ENCODE data around the gene PTPRN2. TPM values are rescaled to one million over a fixed set of nuclear protein-coding genes. Genes with fewer than 3 reads are reported as not detected.

PTPRN2 gene
- total and polyA plus RNA-seq, 2 donors (not counting 3 experiments of a cell fraction or from before 2014, with no cell fraction given) = 0.62 to 0.88 TPM

DNA sequence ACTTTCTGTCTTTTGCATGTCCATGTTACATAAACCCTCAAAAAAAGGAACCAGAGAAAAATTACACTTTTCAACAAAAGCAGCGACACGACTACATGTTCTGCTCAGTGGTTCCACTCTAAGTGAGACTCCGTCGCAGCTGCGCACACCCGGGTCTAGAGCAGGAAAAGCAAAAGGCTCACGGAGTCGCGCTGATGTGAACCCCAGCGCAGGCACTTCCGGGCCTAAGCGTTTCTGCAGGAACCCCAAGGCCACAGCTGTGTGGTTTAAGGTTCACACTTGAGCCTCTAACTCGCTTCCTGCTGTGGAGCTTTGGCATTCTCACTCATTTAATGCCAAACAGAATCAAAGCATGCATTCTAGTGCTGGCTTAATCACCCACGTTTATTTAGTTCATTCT, 1010.6 kb downstream of the PTPRN2 start:
- Histone ChIP-seq H3K79me2 (ENCODE audit: control insufficient read depth, insufficient read depth, low read length) (no peaks in the 10 kb centered on the region), H3K4me1 (ENCODE audit: control insufficient read depth, extremely low read depth, insufficient read depth, low read length) (no peaks in the 10 kb centered on the region), H3K9me1 (replicated peaks; ENCODE audit: control insufficient read depth, extremely low read depth, insufficient read depth, low read length) (no peaks in the 10 kb centered on the region), H3K27me3 (ENCODE audit: control insufficient read depth in 2 of 2, insufficient read depth in 2 of 2, low read length in 2 of 2) (no peaks in the 10 kb centered on the region), H3K36me3 (ENCODE audit: control insufficient read depth in 2 of 2, extremely low read depth in 1 of 2, insufficient read depth in 2 of 2, low read length in 2 of 2) (no peaks in the 10 kb centered on the region), H3K27ac (ENCODE audit: insufficient read depth, low read depth, low read length) (no peak overlapping the region), H3K4me3 (replicated peaks in 1 of 3; ENCODE audit: insufficient read depth in 1 of 3, low read depth in 1 of 3, low read length in 3 of 3) (no peak overlapping the region), H4K20me1 (replicated peaks; ENCODE audit: control insufficient read depth, extremely low read depth, insufficient read depth, low read length) (no peaks in the 10 kb centered on the region), H3K4me2 (ENCODE audit: insufficient read depth, low read length) (no peak overlapping the region), H3K9ac (replicated peaks; ENCODE audit: extremely low read depth, insufficient read depth, low read length) (no peak overlapping the region), H2AFZ (ENCODE audit: low read depth, low read length) (no peak overlapping the region), H3K9me3 (replicated peaks; ENCODE audit: control insufficient read depth, insufficient read depth, low read length) (no peaks in the 10 kb centered on the region)
- BruUV-seq (replicated peaks) = no TSS peak
- intact Hi-C loops (cut with micrococcal nuclease) = no loop called here
- CTCF ChIA-PET = no interaction called here
- FAIRE-seq (no peak), DNase-seq (ENCODE audit: low read depth, low spot score) (no peak)
- no peak for TF ChIP-seq GATA2 (IDR thresholded peaks at IDR 0.05; ENCODE audit: insufficient read depth, insufficient read length, low read depth, low read length)
- TF ChIP-seq POLR2AphosphoS5 (IDR thresholded peaks at IDR 0.05; ENCODE audit: insufficient read depth, low read depth, low read length) = no peak
- TF ChIP-seq, protein P1, sequence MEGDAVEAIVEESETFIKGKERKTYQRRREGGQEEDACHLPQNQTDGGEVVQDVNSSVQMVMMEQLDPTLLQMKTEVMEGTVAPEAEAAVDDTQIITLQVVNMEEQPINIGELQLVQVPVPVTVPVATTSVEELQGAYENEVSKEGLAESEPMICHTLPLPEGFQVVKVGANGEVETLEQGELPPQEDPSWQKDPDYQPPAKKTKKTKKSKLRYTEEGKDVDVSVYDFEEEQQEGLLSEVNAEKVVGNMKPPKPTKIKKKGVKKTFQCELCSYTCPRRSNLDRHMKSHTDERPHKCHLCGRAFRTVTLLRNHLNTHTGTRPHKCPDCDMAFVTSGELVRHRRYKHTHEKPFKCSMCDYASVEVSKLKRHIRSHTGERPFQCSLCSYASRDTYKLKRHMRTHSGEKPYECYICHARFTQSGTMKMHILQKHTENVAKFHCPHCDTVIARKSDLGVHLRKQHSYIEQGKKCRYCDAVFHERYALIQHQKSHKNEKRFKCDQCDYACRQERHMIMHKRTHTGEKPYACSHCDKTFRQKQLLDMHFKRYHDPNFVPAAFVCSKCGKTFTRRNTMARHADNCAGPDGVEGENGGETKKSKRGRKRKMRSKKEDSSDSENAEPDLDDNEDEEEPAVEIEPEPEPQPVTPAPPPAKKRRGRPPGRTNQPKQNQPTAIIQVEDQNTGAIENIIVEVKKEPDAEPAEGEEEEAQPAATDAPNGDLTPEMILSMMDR (IDR thresholded peaks at IDR 0.05; ENCODE audit: extremely low read depth in 1 of 2, insufficient read depth in 1 of 2, low read depth in 1 of 2, low read length in 2 of 2) = no peak
- no peak for TF ChIP-seq JUN (IDR thresholded peaks at IDR 0.05; ENCODE audit: borderline replicate concordance, insufficient read depth, insufficient read length, low read depth)
- TF ChIP-seq POLR2A (IDR thresholded peaks at IDR 0.05; ENCODE audit: low read depth, low read length) = no peak
- no peak for TF ChIP-seq FOS (IDR thresholded peaks at IDR 0.05; ENCODE audit: borderline replicate concordance, insufficient read depth, low read length)
- dilution Hi-C loops (cut with MboI; ENCODE audit: extremely low pct_ligation_motif_present, low sequenced_read_pairs) = no loop called here
- POLR2A ChIA-PET = no interaction called here

DNA sequence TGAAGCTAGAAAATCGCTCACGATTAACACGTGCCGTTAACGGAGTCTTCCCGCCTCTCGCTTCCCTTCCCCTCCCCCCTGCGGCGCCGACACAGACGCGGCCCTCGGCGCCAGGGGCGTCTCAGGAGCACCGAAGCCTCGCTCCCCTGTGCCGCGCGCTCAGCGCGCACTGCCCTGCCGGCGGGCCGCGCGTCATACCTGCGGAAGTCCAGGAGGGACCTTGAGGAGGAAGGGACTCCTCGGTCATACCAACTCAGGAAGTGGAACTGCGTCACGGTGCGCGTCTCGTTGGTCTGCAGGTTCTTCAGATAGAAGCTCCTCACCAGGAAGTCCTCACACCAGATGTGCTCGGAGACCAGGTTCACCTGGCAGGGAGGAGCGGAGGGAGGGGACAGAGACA, 1011.2 kb downstream of the PTPRN2 start:
- TF ChIP-seq, protein P2, sequence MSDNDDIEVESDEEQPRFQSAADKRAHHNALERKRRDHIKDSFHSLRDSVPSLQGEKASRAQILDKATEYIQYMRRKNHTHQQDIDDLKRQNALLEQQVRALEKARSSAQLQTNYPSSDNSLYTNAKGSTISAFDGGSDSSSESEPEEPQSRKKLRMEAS (IDR thresholded peaks at IDR 0.05; ENCODE audit: insufficient read depth, insufficient read length) = no peak
- TF ChIP-seq, protein P1 (IDR thresholded peaks at IDR 0.05; ENCODE audit: extremely low read depth in 1 of 2, insufficient read depth in 1 of 2, low read depth in 1 of 2, low read length in 2 of 2) = no peak
- no peak for TF ChIP-seq FOS (IDR thresholded peaks at IDR 0.05; ENCODE audit: borderline replicate concordance, insufficient read depth, low read length)
- TF ChIP-seq JUN (IDR thresholded peaks at IDR 0.05; ENCODE audit: borderline replicate concordance, insufficient read depth, insufficient read length, low read depth) = no peak
- TF ChIP-seq EZH2 (IDR thresholded peaks at IDR 0.05; ENCODE audit: borderline replicate concordance, low read depth, low read length, severe bottlenecking) = no peak
- no peak for TF ChIP-seq MYC (IDR thresholded peaks at IDR 0.05; ENCODE audit: low read depth, low read length)
- no peak for TF ChIP-seq POLR2A (IDR thresholded peaks at IDR 0.05; ENCODE audit: low read depth, low read length)
- TF ChIP-seq POLR2AphosphoS5 (IDR thresholded peaks at IDR 0.05; ENCODE audit: insufficient read depth, low read depth, low read length) = no peak
- TF ChIP-seq GATA2 (IDR thresholded peaks at IDR 0.05; ENCODE audit: insufficient read depth, insufficient read length, low read depth, low read length) = no peak
- FAIRE-seq (no peak), DNase-seq (ENCODE audit: low read depth, low spot score) (no peak)
- intact Hi-C loops (cut with micrococcal nuclease) (no loop called here), dilution Hi-C loops (cut with MboI; ENCODE audit: extremely low pct_ligation_motif_present, low sequenced_read_pairs) (no loop called here)
- no peak overlapping the region for H3K4me2 ChIP-seq (ENCODE audit: insufficient read depth, low read length)
- H4K20me1 ChIP-seq (replicated peaks; ENCODE audit: control insufficient read depth, extremely low read depth, insufficient read depth, low read length) = no peaks in the 10 kb centered on the region
- H3K27me3 ChIP-seq (ENCODE audit: control insufficient read depth in 2 of 2, insufficient read depth in 2 of 2, low read length in 2 of 2) = no peaks in the 10 kb centered on the region
- H3K4me1 ChIP-seq (ENCODE audit: control insufficient read depth, extremely low read depth, insufficient read depth, low read length) = no peaks in the 10 kb centered on the region
- H3K9ac ChIP-seq (replicated peaks; ENCODE audit: extremely low read depth, insufficient read depth, low read length) = no peak overlapping the region
- H3K79me2 ChIP-seq (ENCODE audit: control insufficient read depth, insufficient read depth, low read length) = no peaks in the 10 kb centered on the region
- CTCF ChIA-PET = no interaction called here
- no peaks in the 10 kb centered on the region for H3K36me3 ChIP-seq (ENCODE audit: control insufficient read depth in 2 of 2, extremely low read depth in 1 of 2, insufficient read depth in 2 of 2, low read length in 2 of 2)
- no peak overlapping the region for H2AFZ ChIP-seq (ENCODE audit: low read depth, low read length)
- no peaks in the 10 kb centered on the region for H3K9me3 ChIP-seq (replicated peaks; ENCODE audit: control insufficient read depth, insufficient read depth, low read length)
- H3K4me3 ChIP-seq (replicated peaks in 1 of 3; ENCODE audit: insufficient read depth in 1 of 3, low read depth in 1 of 3, low read length in 3 of 3) = no peak overlapping the region
- no peaks in the 10 kb centered on the region for H3K9me1 ChIP-seq (replicated peaks; ENCODE audit: control insufficient read depth, extremely low read depth, insufficient read depth, low read length)
- no TSS peak for BruUV-seq (replicated peaks)
- H3K27ac ChIP-seq (ENCODE audit: insufficient read depth, low read depth, low read length) = no peak overlapping the region
- POLR2A ChIA-PET = no interaction called here

Measured in endothelial cell of umbilical vein (primary cell).